ENCODE data around the gene ACOX3. TPM values are rescaled to one million over a fixed set of nuclear protein-coding genes. Genes with fewer than 3 reads are reported as not detected.

The ACOX3 gene
- total RNA-seq, 4 donors from 2014 or later = 42.3 to 86.2 (median 50.3) TPM

DNA sequence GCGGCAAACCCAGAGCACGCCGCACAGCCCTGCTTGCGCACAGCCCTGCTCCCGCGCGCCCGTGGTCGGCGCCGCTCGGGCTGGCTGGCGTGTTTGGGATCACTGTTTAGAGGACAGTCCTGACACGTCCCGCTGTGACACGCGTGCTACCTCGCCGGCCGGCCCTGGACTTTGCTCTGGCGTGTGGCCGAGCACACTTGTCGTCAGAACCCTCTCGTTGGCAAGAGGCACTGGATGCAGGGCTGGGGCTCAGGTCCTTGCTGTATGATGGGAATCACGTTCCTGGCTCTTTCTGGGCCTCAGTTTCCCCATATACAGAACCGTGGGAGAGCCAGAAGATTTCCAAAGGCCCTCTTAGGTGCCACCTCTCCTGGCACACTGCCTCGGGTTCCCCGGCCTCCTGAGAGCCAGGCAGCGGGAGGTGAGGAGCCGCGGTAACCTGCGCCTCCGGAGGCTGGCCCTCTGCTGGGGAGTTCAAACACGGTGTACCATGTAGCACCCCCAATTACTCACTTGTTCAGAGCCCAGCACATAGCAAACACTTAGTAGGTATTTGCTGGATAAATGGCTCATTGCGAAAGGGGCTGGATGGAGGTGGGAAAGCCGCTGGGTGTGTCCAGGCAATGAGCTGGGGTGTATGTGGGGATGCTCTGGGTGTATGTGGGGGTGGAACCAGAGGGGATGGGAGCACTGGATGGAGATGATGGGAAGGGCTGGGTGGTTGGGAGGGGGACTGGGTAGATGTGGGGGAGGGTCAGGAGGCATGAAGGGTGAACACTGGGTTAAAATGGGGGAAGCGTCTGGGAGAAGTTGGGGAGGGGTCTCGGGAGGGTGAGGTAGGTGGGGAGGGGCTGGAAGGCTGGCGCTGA is 94.3 kb downstream of the ACOX3 start:
- Histone ChIP-seq H3K27me3 (peaks cover 0 to 5% (median 0%) of the 10 kb centered on the region in 4 donors), H3K9me3 (no peaks in the 10 kb centered on the region), H3K4me1 (peaks cover 4 to 23% (median 6%) of the 10 kb centered on the region in 3 donors), H3K36me3 (no peaks in the 10 kb centered on the region), H3K27ac (no peak overlapping the region), H3K4me3 (no peak overlapping the region)
- TF ChIP-seq, protein P1, sequence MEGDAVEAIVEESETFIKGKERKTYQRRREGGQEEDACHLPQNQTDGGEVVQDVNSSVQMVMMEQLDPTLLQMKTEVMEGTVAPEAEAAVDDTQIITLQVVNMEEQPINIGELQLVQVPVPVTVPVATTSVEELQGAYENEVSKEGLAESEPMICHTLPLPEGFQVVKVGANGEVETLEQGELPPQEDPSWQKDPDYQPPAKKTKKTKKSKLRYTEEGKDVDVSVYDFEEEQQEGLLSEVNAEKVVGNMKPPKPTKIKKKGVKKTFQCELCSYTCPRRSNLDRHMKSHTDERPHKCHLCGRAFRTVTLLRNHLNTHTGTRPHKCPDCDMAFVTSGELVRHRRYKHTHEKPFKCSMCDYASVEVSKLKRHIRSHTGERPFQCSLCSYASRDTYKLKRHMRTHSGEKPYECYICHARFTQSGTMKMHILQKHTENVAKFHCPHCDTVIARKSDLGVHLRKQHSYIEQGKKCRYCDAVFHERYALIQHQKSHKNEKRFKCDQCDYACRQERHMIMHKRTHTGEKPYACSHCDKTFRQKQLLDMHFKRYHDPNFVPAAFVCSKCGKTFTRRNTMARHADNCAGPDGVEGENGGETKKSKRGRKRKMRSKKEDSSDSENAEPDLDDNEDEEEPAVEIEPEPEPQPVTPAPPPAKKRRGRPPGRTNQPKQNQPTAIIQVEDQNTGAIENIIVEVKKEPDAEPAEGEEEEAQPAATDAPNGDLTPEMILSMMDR (IDR thresholded peaks at IDR 0.05) = no peak
- TF ChIP-seq POLR2A (IDR thresholded peaks at IDR 0.05) = no peak
- 88 to 92% methylated on average over 14 to 31 of the region's 39 CpGs for WGBS, 2 donors
- intact Hi-C loops (cut with DNase I) = no loop called here
- DNase-seq = no peak

DNA sequence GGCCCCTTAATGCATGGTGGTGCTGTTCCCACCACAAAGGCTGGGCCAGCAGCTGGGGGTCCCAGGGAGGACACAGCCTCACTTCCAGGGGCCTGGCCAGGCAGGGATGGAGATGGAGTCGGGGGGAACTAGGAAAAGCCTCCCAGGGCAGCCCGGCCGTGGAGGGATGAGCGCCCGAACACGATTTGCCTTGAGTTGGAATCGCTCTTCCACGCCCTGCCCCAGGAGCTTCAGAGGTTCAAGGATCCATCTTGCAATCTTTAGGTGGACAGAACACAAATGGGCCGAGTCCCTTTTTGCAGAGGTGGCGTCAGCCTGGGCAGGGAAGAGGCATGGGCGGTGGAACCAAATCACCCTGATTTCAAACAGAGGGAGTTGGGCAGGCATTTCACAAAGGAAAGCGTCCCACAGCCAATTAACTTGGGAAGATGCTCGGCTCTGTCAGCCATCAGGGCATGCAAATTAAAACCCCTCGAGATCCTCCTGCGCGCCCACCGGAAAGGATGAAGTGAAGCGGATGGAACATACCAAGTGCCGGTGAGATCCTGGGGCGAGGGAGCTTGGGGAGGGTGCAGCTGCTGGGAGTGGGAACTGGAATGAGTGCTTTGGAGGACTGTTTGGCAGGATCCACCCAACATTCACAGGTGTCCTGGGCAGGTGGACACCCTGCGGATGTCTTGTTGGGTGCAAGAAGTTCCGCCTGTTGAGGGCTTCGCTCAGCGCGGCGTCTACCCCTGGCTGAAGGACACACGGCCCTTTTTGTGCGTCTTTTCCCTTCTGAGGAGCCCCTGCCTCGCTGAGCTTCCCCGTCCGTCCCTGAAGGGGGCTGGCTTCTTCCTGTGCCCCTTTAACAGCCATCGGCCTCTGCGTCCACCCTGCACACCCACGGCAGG is 95.2 kb downstream of the ACOX3 start:
- Histone ChIP-seq H3K9me3 (no peaks in the 10 kb centered on the region), H3K4me1 (peaks cover 4 to 27% (median 6%) of the 10 kb centered on the region in 3 donors), H3K36me3 (no peaks in the 10 kb centered on the region), H3K4me3 (no peak overlapping the region), H3K27me3 (peaks cover 0 to 5% (median 0%) of the 10 kb centered on the region in 4 donors), H3K27ac (no peak overlapping the region)
- 77 to 92% methylated on average over 10 to 33 of the region's 34 CpGs for WGBS, 2 donors
- DNase-seq = no peak
- TF ChIP-seq, protein P1 (IDR thresholded peaks at IDR 0.05) = no peak
- no peak for TF ChIP-seq POLR2A (IDR thresholded peaks at IDR 0.05)
- intact Hi-C loops (cut with DNase I) = no loop called here

DNA sequence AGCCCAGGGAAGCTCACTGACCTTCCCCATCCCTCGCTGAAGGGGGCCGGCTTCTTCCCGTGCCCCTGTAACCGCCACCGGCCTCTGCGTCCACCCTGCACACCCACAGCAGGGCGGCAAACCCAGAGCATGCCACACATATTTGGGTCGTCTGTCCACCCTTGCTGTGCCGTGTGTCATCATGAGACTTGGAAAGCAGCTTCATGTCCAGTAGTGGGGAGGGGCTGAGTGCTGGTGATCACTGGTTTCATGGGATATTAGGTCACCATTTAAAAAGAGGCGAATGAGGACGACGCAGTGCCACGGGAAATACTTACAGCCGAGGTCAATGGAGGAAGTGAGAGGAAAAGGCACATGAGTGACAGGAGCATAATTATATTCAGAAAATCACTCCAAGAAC is 96.1 kb downstream of the ACOX3 start:
- peaks cover 0 to 5% (median 0%) of the 10 kb centered on the region in 4 donors for H3K27me3 ChIP-seq
- H3K9me3 ChIP-seq = no peaks in the 10 kb centered on the region
- TF ChIP-seq POLR2A (IDR thresholded peaks at IDR 0.05) = no peak
- TF ChIP-seq, protein P1 (IDR thresholded peaks at IDR 0.05) = no peak
- no peak overlapping the region for H3K27ac ChIP-seq
- H3K4me1 ChIP-seq = peaks cover 4 to 27% (median 6%) of the 10 kb centered on the region in 3 donors
- WGBS, 2 donors = 64 to 89% methylated on average over 9 to 10 of the region's 14 CpGs
- DNase-seq = no peak
- H3K36me3 ChIP-seq = no peaks in the 10 kb centered on the region
- intact Hi-C loops (cut with DNase I) = no loop called here
- H3K4me3 ChIP-seq = no peak overlapping the region

DNA sequence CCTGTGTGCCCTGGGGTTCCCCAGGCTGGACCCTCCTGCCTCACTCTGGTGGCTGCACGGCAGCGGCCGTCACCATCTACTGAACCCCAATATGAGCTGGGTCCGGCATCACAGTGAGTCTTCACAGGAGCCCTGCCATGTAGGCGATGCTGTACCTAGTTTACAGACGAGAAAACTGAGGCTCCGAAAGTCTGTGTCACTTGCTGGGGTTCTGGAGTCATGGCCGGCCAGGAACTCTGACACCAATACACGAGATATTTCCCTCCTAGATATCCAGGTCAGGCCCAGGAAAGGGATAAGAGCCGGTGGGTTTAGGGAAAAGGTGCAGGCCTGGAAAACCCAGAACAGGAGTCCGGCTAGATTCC is 96.6 kb downstream of the ACOX3 start:
- peaks cover 4 to 27% (median 6%) of the 10 kb centered on the region in 3 donors for H3K4me1 ChIP-seq
- no peak overlapping the region for H3K4me3 ChIP-seq
- H3K36me3 ChIP-seq = no peaks in the 10 kb centered on the region
- intact Hi-C loops (cut with DNase I) = no loop called here
- whole genome bisulfite sequencing, 2 donors = 66 to 87% methylated on average over 4 to 10 of the region's 11 CpGs
- no peak for DNase-seq
- H3K27ac ChIP-seq = peak overlapping the region; percentile 6 to 73 (median 40)
- no peak for TF ChIP-seq POLR2A (IDR thresholded peaks at IDR 0.05)
- TF ChIP-seq, protein P1 (IDR thresholded peaks at IDR 0.05) = no peak
- H3K27me3 ChIP-seq = peaks cover 0 to 5% (median 0%) of the 10 kb centered on the region in 4 donors
- no peaks in the 10 kb centered on the region for H3K9me3 ChIP-seq
